ENCODE measurements around the gene LDB2.

LDB2 gene

GRCh38 chr4:16760617-16761363, 137.7 kb downstream of the LDB2 start:
- no peak overlapping the region for H3K4me3 ChIP-seq
- no peak overlapping the region for H3K27ac ChIP-seq
- TF ChIP-seq CTCF (IDR thresholded peaks at IDR 0.05), result no peak
- no peak for DNase-seq (ENCODE audit: low spot score)

- H3K27ac ChIP-seq, result no peak overlapping the region
- no peak for DNase-seq (ENCODE audit: low spot score)
- no peak for TF ChIP-seq CTCF (IDR thresholded peaks at IDR 0.05)
- H3K4me3 ChIP-seq, result no peak overlapping the region
Observed at GRCh38 chr4:16759931-16760582, 138.4 kb downstream of the LDB2 start.

- TF ChIP-seq CTCF (IDR thresholded peaks at IDR 0.05), result no peak
- H3K27ac ChIP-seq, result no peak overlapping the region
- H3K4me3 ChIP-seq, result no peak overlapping the region
- DNase-seq (ENCODE audit: low spot score), result no peak
Observed at GRCh38 chr4:16758816-16759215, 139.6 kb downstream of the LDB2 start.

- DNase-seq (ENCODE audit: low spot score), result no peak
- H3K27ac ChIP-seq, result no peak overlapping the region
- no peak for TF ChIP-seq CTCF (IDR thresholded peaks at IDR 0.05)
- H3K4me3 ChIP-seq, result no peak overlapping the region
Observed at GRCh38 chr4:16758255-16758654, 140.2 kb downstream of the LDB2 start.

- H3K27ac ChIP-seq, result no peak overlapping the region
- TF ChIP-seq CTCF (IDR thresholded peaks at IDR 0.05), result no peak
- peak overlapping the region; percentile 47 for H3K4me3 ChIP-seq
- no peak for DNase-seq (ENCODE audit: low spot score)
Observed at GRCh38 chr4:16757080-16757521, 141.3 kb downstream of the LDB2 start.

- H3K4me3 ChIP-seq, result no peak overlapping the region
- H3K27ac ChIP-seq, result no peak overlapping the region
- no peak for DNase-seq (ENCODE audit: low spot score)
- TF ChIP-seq CTCF (IDR thresholded peaks at IDR 0.05), result no peak
Observed at GRCh38 chr4:16754104-16754503, 144.3 kb downstream of the LDB2 start.

- no peak for TF ChIP-seq CTCF (IDR thresholded peaks at IDR 0.05)
- H3K4me3 ChIP-seq, result no peak overlapping the region
- no peak overlapping the region for H3K27ac ChIP-seq
- no peak for DNase-seq (ENCODE audit: low spot score)
Observed at GRCh38 chr4:16752150-16752549, 146.3 kb downstream of the LDB2 start.
